ENCODE results near the gene PPP1R3D. TPM values are rescaled to one million over a fixed set of nuclear protein-coding genes. Genes with fewer than 3 reads are reported as not detected.

Gene PPP1R3D
- total and polyA plus RNA-seq, 9 of the 15 experiments (the other 6 are each of a cell fraction or from before 2014, with no cell fraction given): 0.35 to 3.3 (median 1.8) TPM

DNA sequence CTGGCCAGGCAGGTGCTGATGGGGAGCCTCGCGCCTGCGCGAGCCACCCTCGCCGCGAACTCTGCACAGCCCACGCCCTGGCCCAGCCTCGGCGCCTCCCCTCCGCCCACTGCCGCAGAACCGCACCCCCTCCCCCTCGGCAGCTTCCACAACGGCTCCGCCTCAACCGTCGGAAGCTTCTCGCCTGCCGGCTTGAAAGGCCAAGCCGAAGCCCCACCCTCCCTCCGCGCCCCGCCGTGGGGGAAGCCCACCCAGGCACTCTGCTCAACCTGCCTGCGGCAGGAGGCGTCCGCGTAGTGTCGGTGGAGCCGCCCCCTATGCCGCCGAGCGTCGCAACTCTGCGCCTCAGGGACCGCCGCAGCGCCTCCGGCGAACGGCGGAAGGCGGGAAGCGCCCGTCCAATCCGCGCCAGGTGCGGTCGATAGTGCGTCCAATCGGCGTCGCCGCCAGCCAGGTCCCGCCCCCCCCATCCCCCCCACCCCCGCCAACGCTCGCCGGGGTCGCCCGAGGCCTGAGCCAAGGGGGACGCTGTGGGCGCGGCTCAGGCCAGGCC is 6.7 kb downstream of the PPP1R3D start, which contains the start of gene SYCP2 (continued):
- TF ChIP-seq, protein P1, sequence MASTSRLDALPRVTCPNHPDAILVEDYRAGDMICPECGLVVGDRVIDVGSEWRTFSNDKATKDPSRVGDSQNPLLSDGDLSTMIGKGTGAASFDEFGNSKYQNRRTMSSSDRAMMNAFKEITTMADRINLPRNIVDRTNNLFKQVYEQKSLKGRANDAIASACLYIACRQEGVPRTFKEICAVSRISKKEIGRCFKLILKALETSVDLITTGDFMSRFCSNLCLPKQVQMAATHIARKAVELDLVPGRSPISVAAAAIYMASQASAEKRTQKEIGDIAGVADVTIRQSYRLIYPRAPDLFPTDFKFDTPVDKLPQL (IDR thresholded peaks at IDR 0.05; ENCODE audit: extremely low read depth, insufficient read length): no peak
- TF ChIP-seq BRCA1 (IDR thresholded peaks at IDR 0.05) (no peak), BRCA1 (CRISPR knock-in tag; IDR thresholded peaks at IDR 0.05) (no peak), ELF4 (CRISPR knock-in tag; IDR thresholded peaks at IDR 0.05) (no peak), STAT5A (IDR thresholded peaks at IDR 0.05; ENCODE audit: borderline replicate concordance, low read length) (no peak), DDX20 (tag; IDR thresholded peaks at IDR 0.05; ENCODE audit: low read depth) (no peak), NEUROD1 (IDR thresholded peaks at IDR 0.05; ENCODE audit: borderline replicate concordance, low read depth, low read length, partially characterized antibody) (no peak), ERF (CRISPR knock-in tag; IDR thresholded peaks at IDR 0.05) (no peak), KLF16 (IDR thresholded peaks at IDR 0.05) (no peak), RCOR1 (IDR thresholded peaks at IDR 0.05; ENCODE audit: borderline replicate concordance in 1 of 2, low read depth in 2 of 2, low read length in 2 of 2) (no peak), ATF7 (IDR thresholded peaks at IDR 0.05) (no peak), SMARCE1 (IDR thresholded peaks at IDR 0.05) (no peak), TAL1 (IDR thresholded peaks at IDR 0.05) (no peak), FOXK2 (conservative IDR thresholded peaks at IDR 0.05 in 1 of 2, IDR thresholded peaks at IDR 0.05 in 1 of 2; ENCODE audit: low read depth in 2 of 2) (no peak), MIER1 (IDR thresholded peaks at IDR 0.05; ENCODE audit: low read depth) (no peak), HEY1 (CRISPR knock-in tag; IDR thresholded peaks at IDR 0.05; ENCODE audit: borderline replicate concordance) (no peak), WHSC1 (IDR thresholded peaks at IDR 0.05; ENCODE audit: low read length) (no peak), PCBP1 (IDR thresholded peaks at IDR 0.05; ENCODE audit: low read depth, low read length, poor library complexity, severe bottlenecking) (peak; percentile 67), LCOR (CRISPR knock-in tag; IDR thresholded peaks at IDR 0.05) (peak; percentile 61), CCAR2 (IDR thresholded peaks at IDR 0.05; ENCODE audit: low read depth, low read length) (no peak), NFXL1 (CRISPR knock-in tag; IDR thresholded peaks at IDR 0.05) (no peak), HDAC1 (IDR thresholded peaks at IDR 0.05) (no peak), GATA2 (CRISPR knock-in tag; IDR thresholded peaks at IDR 0.05) (no peak)
- TF ChIP-seq, protein P2, sequence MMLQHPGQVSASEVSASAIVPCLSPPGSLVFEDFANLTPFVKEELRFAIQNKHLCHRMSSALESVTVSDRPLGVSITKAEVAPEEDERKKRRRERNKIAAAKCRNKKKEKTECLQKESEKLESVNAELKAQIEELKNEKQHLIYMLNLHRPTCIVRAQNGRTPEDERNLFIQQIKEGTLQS (IDR thresholded peaks at IDR 0.05): no peak
- TF ChIP-seq, protein P2 (CRISPR knock-in tag; conservative IDR thresholded peaks at IDR 0.05): no peak
- TF ChIP-seq, protein P3, sequence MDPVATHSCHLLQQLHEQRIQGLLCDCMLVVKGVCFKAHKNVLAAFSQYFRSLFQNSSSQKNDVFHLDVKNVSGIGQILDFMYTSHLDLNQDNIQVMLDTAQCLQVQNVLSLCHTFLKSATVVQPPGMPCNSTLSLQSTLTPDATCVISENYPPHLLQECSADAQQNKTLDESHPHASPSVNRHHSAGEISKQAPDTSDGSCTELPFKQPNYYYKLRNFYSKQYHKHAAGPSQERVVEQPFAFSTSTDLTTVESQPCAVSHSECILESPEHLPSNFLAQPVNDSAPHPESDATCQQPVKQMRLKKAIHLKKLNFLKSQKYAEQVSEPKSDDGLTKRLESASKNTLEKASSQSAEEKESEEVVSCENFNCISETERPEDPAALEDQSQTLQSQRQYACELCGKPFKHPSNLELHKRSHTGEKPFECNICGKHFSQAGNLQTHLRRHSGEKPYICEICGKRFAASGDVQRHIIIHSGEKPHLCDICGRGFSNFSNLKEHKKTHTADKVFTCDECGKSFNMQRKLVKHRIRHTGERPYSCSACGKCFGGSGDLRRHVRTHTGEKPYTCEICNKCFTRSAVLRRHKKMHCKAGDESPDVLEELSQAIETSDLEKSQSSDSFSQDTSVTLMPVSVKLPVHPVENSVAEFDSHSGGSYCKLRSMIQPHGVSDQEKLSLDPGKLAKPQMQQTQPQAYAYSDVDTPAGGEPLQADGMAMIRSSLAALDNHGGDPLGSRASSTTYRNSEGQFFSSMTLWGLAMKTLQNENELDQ (CRISPR knock-in tag; IDR thresholded peaks at IDR 0.05; ENCODE audit: borderline replicate concordance): no peak
- TF ChIP-seq, protein P4, sequence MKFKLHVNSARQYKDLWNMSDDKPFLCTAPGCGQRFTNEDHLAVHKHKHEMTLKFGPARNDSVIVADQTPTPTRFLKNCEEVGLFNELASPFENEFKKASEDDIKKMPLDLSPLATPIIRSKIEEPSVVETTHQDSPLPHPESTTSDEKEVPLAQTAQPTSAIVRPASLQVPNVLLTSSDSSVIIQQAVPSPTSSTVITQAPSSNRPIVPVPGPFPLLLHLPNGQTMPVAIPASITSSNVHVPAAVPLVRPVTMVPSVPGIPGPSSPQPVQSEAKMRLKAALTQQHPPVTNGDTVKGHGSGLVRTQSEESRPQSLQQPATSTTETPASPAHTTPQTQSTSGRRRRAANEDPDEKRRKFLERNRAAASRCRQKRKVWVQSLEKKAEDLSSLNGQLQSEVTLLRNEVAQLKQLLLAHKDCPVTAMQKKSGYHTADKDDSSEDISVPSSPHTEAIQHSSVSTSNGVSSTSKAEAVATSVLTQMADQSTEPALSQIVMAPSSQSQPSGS (CRISPR knock-in tag; IDR thresholded peaks at IDR 0.05): no peak
